Glomerular visceral epithelial cell (primary cell): ENCODE results near the gene CD33.
"Not testable (repeated sequence)": the region's sequence is repeated elsewhere in the genome, so short reads cannot be mapped to it uniquely, and the experiment has no call there.

Experiments
- DNase-seq: peaks from one replicate; pipeline ENCODE4 v3.0.0-alpha.2; 2016; ENCODE audit errors: extremely low spot score

Gene CD33

GRCh38 chr19:51224898-51225393 lies at the start of gene CD33:
CD33 (plus strand) TSS chr19:51225080; CDS start chr19:51225119, 39 bp downstream.
- not testable (repeated sequence) for DNase-seq

GRCh38 chr19:51179256-51179655 lies 45.6 kb upstream of the CD33 start:
- no peak for DNase-seq

DNA sequence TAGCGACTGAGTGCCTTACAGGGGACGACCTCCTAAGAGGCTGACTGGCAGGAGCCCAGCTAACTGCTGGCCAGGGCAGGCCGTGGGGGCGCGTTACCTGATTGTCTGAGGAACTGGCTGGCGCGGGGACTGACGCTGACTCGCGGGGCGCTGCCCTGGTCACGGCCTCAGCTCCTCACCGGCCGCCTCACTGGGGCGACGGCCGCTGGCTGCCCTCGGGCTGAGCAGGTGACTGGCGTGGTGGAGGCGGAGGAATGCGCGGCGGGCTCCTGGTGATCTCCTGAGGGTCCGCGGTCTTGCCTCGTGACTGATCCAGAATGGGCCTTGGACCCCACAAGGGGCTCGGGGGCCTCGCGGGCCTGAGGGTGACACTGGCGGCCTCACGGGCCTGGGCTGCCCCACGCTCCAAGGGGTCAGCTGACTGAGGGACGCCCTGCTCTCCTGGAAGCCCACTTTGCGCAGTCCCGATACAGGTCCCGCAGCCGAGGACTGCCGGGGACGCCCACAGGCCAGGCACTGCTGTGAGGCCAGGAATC lies 43.4 kb upstream of the CD33 start:
- DNase-seq = no peak

- DNase-seq = no peak
Observed at GRCh38 chr19:51181913-51182419, 42.9 kb upstream of the CD33 start.

- no peak for DNase-seq
Observed at GRCh38 chr19:51183629-51184028, 41.3 kb upstream of the CD33 start.

- no peak for DNase-seq
Observed at GRCh38 chr19:51185069-51185867, 39.6 kb upstream of the CD33 start.

DNA sequence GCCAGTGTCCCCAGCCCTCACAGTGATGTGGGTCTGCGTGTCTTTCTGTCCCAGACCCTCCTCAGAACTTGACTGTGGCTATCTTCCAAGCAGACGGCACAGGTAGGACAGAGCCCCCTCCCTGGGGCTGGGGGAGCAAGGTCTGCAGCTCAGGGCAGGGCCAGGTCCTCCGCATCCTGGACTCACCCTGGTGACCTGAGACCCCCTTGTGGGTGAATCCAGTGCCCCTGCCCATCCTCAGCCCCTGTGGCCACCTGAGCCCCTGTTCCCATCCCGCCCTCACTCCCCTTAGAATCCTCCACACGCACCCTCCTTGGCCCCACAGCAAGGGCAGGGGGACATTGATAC lies 39.0 kb upstream of the CD33 start:
- DNase-seq = no peak

GRCh38 chr19:51186323-51186722 lies 38.6 kb upstream of the CD33 start:
- no peak for DNase-seq

DNA sequence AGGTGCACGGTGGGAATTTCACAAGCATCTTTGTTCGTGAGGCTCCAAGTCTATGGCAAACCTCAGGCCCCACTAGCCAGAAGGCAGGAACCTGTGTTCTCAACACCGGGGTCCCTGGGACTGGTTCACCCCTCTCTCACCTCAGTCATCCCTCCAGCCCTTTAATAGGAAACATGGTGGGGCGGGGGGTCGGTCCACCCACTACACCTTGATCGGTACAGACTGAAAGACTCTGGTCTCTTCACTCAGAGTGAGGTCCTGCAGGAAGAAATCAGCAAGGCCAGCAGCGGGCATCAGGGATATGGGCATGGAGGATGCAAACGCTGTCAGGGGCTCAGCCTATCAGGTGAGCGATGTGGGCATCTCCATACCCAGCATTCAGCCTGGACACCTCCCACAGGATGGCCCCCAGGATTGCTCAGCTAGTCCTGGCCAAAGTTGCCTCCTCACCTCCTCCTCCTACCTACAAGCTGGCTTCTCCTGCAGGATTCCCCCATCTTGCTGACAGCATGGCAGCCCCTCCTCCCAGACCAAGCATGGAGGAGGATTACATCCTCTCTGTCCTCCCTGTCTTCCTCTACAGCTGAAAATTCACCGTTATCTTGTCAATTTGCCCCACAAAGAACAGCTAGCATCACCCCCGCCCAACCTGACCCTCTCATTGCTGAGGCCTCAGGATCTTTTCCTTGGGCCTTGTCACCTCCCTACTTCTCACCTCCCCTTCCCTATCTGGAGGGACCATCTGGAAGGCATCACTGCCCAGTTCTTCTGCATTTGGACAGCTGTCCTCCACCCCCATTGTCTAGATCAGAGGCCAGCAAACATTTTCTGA lies 37.3 kb upstream of the CD33 start:
- DNase-seq = no peak

DNA sequence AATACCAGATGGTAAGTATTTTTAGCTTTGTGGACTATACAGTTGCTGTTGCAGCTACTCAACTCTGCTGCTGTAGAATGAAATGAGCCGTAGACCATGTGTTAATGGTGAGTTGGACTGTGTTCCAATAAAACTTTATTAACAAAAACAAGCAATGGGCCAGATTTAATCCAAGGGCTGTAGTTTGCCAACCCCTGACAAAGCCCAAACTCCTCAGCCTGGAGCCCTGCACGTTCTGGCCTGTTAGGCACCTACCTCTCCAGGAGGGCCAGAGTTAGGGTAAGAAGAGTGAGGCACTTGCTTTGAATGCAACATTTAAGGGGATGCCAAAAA lies 36.7 kb upstream of the CD33 start:
- DNase-seq = no peak

DNA sequence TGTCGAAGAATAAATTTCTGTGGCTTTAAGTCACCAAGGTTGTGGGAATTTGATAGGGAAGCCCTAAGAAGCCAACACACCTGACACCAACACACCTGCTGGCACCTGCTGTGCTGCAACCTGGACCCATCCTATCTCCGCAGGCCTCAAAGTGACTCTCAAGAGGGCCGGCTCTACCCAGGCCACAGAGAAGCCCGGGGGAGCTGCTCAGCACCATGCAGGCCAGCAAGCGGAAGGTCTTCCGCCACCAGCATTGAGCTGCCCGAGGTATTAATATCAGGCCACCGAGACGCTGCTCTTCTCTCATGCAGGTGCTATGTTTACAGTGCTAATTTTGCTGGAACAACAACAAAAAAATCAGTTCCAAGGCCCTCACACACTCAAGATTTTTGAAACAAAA lies 32.2 kb upstream of the CD33 start:
- no peak for DNase-seq

DNA sequence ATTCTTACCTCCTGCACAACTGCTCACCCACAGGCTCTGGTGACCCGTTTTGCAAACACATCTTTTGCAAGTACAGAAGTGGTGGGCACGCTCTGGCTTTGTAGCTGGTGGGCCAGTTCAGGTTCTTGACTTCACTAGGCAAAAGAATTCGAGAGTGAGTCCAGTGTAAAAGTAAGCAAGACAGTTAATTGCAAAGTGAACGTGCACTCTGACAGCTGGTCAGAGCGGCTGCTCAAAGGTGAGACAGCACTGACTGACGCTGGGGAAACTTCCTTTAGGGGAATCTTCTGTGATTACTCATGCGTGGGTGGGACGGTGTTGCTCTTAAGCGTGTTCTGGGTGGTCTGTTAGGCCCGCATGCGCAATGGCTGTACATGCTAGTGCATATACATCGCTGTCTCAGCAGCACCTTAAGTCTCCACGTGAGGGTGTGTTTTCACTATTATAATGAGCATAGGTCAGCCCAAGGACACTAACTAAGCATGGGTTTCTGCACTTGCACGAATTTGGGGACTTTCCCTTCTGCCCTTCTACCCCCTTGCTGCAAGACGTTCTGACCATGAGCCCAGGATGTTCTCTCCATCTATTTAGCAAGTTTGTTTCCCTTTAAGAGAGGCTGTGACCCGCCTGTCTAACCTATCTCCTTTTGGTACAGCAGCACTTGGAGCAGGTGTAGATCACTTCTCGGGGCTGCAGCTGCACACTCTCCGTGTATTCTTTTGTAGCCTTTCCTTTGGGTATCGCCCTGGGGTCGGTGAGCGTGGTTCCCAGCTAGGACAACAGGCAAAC lies 30.2 kb upstream of the CD33 start:
- peak; percentile 16 for DNase-seq

DNA sequence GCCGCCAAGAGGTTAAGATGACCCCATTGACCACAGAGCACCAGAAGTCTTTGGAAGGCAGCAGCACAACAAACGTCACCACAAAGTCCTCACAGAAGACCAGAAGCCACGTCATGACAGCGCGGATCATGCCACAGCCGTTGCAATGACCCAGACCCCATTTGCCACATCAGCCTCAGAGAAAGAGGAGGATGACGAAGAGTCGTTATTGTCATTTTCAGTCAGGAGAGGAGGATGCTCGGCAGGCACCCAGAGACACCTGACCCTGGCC lies 29.6 kb upstream of the CD33 start:
- no peak for DNase-seq

GRCh38 chr19:51195616-51196015 lies 29.3 kb upstream of the CD33 start:
- DNase-seq = no peak

DNA sequence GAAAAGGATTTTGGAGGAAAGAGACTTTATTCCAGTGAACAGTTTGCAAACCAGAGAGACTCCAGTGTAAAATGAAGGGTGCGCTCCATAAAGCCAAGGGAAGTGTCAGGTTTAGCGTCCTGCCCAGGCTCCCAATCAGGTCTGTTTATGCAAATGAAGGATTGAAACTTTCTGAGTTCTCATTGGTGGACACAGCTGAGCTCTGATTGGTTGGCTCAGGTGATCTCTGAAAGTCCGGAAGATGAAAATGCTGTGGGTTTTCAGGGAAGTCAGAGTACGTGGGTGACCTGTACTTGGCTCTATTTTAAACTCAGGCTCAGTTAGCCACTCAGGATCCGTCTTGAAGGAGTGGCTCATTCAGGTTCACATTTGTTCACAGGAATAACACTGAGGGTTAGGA lies 28.7 kb upstream of the CD33 start:
- DNase-seq = no peak

DNA sequence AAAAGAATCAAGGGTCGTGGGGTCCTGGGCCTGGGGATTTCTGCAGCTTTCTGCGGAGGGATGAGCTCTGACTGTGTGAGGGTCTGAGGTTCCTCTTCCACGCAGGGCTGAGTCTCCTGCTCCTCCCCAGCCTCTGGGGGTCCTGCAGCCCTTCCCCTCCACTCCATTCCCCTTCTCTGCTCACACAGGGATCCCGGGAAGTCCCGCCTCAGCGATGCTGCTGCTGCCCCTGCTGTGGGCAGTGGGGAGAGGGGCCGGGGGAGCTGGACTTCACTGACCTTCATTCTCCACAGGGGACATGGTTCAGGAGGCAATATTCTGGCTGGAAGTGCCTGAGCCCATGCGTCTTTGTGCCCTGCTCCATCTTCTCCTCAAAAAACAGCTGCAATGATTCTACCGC lies 26.2 kb upstream of the CD33 start:
- no peak for DNase-seq

DNA sequence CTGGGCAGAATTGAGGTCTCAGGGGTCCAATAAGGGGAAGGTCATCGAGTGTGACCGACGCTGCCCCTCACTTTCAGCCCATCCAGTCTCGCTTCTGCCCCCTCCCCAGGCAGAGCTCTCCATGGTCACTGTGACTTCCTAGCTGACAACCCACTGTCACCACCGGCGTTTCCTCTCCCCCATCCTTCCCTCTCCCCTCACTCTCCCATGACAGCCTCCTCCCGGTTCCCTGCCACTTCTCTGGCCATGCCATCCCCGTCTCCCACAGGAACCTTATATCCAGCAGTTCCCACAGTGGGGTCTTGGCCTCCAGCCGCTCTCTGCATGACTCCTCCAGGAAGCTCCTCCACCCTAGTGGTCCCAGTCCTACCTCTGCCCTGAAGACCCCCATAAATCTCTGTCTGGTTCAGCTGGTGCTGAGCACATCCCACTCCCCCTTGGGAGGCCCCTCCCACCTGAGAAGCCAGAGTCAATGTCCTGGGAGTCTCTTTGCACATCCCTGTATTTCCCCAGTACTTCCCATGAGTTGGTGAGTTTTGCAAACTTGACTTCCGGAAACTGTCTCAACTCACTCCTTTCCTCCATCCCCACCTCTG lies 24.7 kb upstream of the CD33 start:
- DNase-seq = no peak

GRCh38 chr19:51201712-51202111 lies 23.2 kb upstream of the CD33 start:
- DNase-seq = no peak

DNA sequence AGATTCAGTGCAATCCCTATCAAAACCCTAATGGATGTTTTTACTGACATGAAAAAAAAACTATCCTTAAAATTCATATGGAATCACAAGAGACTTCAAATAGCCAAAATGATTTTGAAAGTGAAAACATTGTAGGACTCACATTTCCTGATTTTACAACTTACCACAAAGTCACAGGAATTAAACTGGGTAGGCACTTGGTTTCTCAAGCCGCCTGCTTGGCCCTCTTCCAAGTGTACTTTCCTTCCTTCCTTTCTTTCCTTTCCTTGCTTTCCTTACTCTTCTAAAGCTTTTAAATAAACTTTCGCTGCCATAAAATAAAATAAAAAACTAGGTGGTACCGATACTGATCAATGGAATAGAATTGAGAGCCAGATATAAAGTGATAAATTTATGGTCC lies 21.0 kb upstream of the CD33 start:
- no peak for DNase-seq

DNA sequence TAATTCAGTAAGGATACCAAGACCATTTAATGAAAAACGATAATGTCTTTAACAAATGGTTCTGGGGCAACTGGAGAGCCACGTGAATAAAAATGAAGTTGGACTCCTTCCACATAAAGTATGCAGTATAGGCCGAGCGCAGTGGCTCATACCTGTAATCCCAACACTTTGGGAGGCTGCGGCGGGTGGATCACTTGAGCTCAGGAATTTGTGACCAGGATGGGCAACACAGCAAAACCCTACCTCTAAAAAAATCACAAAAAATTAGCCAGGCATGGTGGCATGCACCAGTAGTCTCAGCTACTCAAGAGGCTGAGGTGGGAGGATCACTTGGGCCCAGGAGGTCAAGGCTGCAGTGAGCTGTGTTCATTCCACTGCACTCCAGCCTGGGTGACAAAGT lies 20.6 kb upstream of the CD33 start:
- DNase-seq = no peak

- no peak for DNase-seq
Observed at GRCh38 chr19:51207747-51208146, 17.1 kb upstream of the CD33 start.
